Psoas muscle (tissue), 8 donors: ENCODE data around the gene SLC2A4RG. TPM values are rescaled to one million over a fixed set of nuclear protein-coding genes. Genes with fewer than 3 reads are reported as not detected.

Experiments used
- ATAC-seq, 4 donors: fragments of 200-7000 bp; cut with Tn5 transposase; one replicate each; pipeline ENCODE4 v1.9.1; 2020; ENCODE audit warnings: moderate library complexity in 3 of 4, mild to moderate bottlenecking in 2 of 4
- DNase-seq, 2 donors: peaks; one replicate each; pipeline ENCODE4 v3.0.0-alpha.2; 2020
- H3K27ac ChIP-seq: fragments of 200-600 bp; one replicate; pipeline ENCODE4 v1.8.0; 2022
- H3K27me3 ChIP-seq, 3 donors: fragments of 200-600 bp in 1 of 3; one replicate each; pipeline versions ENCODE4 v1.6.1 to v1.8.0; 2013 to 2022; ENCODE audit warnings: low read length in 2 of 3, mild to moderate bottlenecking in 2 of 3, moderate library complexity in 1 of 3; ENCODE audit not compliant: insufficient read depth in 3 of 3
- H3K36me3 ChIP-seq, 2 donors: fragments of 200-600 bp in 1 of 2; one replicate each; pipeline versions ENCODE4 v1.6.1 to v1.8.0; 2013 to 2022; ENCODE audit warnings: low read depth in 1 of 2, mild to moderate bottlenecking in 1 of 2, moderate library complexity in 1 of 2; ENCODE audit not compliant: insufficient read depth in 1 of 2
- H3K4me1 ChIP-seq: fragments of 200-600 bp; one replicate; pipeline ENCODE4 v1.8.0; 2022
- H3K4me3 ChIP-seq: fragments of 200-600 bp; one replicate; pipeline ENCODE4 v1.8.0; 2022; ENCODE audit warnings: mild to moderate bottlenecking
- H3K9me3 ChIP-seq: fragments of 200-600 bp; one replicate; pipeline ENCODE4 v1.8.0; 2022
- WGBS, 3 donors: extraction: QIAGEN DNeasy Blood & Tissue Kit; methylation state at CpG; one replicate each; pipeline versions ENCODE4 v1.1.6 to v1.1.7; 2013; 5-methylcytosine and 5-hydroxymethylcytosine counted together
- intact Hi-C, 2 donors: fragments of 100-400 bp; cut with DNase I; formaldehyde crosslinking; loops; one replicate each; pipeline versions ENCODE4 v1.11.0 to v1.14.2; 2022
- polyA plus RNA-seq, 3 donors: library from polyadenylated mRNA; stranded (reverse); fragments of 200-250 nt; gene quantifications; one replicate each; pipeline ENCODE4 v1.2.3, GENCODE V29; 2013
- total RNA-seq, 4 donors: library from RNA; stranded (reverse); fragmentation: NEBNext Ultra II Directional in 2 of 4; extraction: Animal tissue kit (Norgen Biotek cat#: 25700) in 2 of 4; gene quantifications; one replicate each; pipeline versions ENCODE4 v1.2.1 to v1.2.4, GENCODE V29; 2021 to 2023
- TF ChIP-seq, protein P1 (sequence below): fragments of 200-600 bp; IDR thresholded peaks from one replicate; pipeline ENCODE4 v1.8.0; 2022; ENCODE audit warnings: antibody characterized with exemption
- donor health status: healthy with polysubstance abuse.
- donor health status: DM: no; HTN: no; CAD: no; lungs with moderate emphysema.
- donor health status: Bipolar disorder and iron deficiency.
- donor health status: healthy.
- donor health status: DM: yes; HTN: yes; CAD: no.
- donor health status: DM: no; HTN: no; CAD: no.
- donor health status: DM: no; HTN: no; CAD: no.
- donor health status: DM: yes; HTN: yes; CAD: no.

The SLC2A4RG gene
- total and polyA plus RNA-seq, 7 donors: 27.1 to 79.1 (median 43.7) TPM

GRCh38 chr20:63749597-63750508 is 10.3 kb downstream of the SLC2A4RG start:
- ATAC-seq: no peak
- no peaks in the 10 kb centered on the region for H3K4me1 ChIP-seq
- H3K36me3 ChIP-seq: peaks cover 0 to 3% of the 10 kb centered on the region in 2 donors
- H3K4me3 ChIP-seq: no peak overlapping the region
- no peak overlapping the region for H3K27ac ChIP-seq
- TF ChIP-seq, protein P1, sequence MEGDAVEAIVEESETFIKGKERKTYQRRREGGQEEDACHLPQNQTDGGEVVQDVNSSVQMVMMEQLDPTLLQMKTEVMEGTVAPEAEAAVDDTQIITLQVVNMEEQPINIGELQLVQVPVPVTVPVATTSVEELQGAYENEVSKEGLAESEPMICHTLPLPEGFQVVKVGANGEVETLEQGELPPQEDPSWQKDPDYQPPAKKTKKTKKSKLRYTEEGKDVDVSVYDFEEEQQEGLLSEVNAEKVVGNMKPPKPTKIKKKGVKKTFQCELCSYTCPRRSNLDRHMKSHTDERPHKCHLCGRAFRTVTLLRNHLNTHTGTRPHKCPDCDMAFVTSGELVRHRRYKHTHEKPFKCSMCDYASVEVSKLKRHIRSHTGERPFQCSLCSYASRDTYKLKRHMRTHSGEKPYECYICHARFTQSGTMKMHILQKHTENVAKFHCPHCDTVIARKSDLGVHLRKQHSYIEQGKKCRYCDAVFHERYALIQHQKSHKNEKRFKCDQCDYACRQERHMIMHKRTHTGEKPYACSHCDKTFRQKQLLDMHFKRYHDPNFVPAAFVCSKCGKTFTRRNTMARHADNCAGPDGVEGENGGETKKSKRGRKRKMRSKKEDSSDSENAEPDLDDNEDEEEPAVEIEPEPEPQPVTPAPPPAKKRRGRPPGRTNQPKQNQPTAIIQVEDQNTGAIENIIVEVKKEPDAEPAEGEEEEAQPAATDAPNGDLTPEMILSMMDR: no peak
- 89 to 92% (median 90%) methylated on average over 14 to 16 of the region's 16 CpGs for WGBS, 3 donors
- H3K9me3 ChIP-seq: no peaks in the 10 kb centered on the region
- no peaks in the 10 kb centered on the region for H3K27me3 ChIP-seq
- peak in 1 of 2 donors; percentile 57 for DNase-seq
- intact Hi-C loops: no loop called here

DNA sequence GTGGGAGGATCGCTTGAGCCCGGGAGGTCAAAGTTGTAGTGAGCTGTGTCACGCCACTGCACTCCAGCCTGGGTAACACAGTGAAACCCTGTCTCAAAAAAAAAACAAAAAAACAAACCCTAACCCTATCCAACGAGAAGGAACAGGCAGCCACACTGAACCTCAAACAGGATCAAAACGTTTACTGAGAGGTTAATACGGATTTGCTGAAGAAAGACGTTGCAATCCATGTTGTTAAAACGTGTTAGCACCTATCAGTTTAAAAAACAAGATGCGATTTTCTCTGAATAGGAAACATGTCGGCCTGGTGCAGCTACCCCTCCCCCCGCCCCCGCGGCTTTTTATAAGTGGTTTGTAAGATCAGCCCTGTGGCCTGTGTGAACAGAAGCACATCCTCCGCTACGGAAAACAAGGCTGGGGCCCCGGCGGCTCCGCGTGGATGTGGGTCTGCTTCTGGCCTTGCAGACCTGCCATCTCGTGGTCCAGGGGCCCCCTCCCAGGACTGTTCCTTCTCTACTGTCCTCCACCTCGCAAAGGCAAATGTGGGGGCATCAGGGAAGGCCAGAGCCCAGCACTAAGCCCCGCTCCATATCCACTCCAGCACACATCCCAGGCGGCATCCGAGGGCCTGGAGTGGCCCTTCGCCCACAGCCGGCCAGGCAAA is 11.4 kb downstream of the SLC2A4RG start:
- Histone ChIP-seq H3K9me3 (no peaks in the 10 kb centered on the region), H3K4me3 (no peak overlapping the region), H3K36me3 (peaks cover 0 to 3% of the 10 kb centered on the region in 2 donors), H3K4me1 (no peaks in the 10 kb centered on the region), H3K27ac (no peak overlapping the region), H3K27me3 (no peaks in the 10 kb centered on the region)
- TF ChIP-seq, protein P1: no peak
- WGBS, 3 donors: 81 to 83% (median 82%) methylated on average over 26 of the region's 26 CpGs
- DNase-seq: no peak
- ATAC-seq: no peak
- intact Hi-C loops: no loop called here

DNA sequence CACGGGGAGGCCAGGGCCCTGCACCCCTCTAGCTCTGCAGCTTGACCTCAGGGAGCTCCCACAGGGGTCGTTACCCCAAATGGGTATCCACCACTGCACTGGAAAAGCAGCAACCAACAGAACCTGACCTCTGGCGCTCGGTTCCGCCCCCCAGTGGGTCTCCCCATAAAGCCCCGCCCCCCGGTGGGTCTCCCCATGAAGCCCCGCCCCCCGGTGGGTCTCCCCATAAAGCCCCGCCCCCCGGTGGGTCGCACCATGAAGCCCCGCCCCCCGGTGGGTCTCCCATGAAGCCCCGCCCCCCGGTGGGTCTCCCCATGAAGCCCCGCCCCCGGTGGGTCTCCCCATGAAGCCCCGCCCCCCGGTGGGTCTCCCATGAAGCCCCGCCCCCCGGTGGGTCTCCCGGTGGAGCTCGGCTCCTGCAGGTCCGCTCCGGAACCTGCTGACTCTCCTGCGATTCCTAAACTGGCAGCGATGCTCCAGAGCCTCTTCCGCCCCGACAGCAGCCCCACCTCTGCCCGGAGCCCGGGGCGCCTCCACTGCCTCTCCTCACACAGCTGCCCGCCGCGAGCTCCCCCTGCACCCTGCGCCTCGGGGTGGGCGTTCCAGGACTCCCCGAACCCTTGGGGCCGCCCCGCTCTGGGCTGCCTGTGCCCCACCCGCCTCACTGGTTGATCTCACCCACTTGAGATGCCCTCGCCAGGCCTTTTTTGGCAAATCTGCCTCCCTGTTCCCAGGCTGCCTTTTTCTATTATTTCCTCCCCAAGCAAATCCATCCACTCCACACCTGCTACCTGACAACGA is 12.1 kb downstream of the SLC2A4RG start:
- H3K27me3 ChIP-seq: no peaks in the 10 kb centered on the region
- DNase-seq: peak in 1 of 2 donors; percentile 40
- H3K4me3 ChIP-seq: no peak overlapping the region
- no peak overlapping the region for H3K27ac ChIP-seq
- no peaks in the 10 kb centered on the region for H3K4me1 ChIP-seq
- 73 to 93% (median 92%) methylated on average over 23 to 42 of the region's 45 CpGs for WGBS, 3 donors
- TF ChIP-seq, protein P1: no peak
- ATAC-seq: no peak
- intact Hi-C loops: no loop called here
- no peaks in the 10 kb centered on the region for H3K36me3 ChIP-seq
- no peaks in the 10 kb centered on the region for H3K9me3 ChIP-seq

GRCh38 chr20:63752411-63753101 is 13.0 kb downstream of the SLC2A4RG start:
- no peak overlapping the region for H3K4me3 ChIP-seq
- ATAC-seq (no peak), DNase-seq (peak in 1 of 2 donors; percentile 46)
- no peak overlapping the region for H3K27ac ChIP-seq
- intact Hi-C loops: no loop called here
- 90 to 93% (median 92%) methylated on average over 49 to 50 of the region's 50 CpGs for WGBS, 3 donors
- H3K4me1 ChIP-seq: no peaks in the 10 kb centered on the region
- H3K9me3 ChIP-seq: no peaks in the 10 kb centered on the region
- H3K27me3 ChIP-seq: no peaks in the 10 kb centered on the region
- H3K36me3 ChIP-seq: no peaks in the 10 kb centered on the region
- TF ChIP-seq, protein P1: no peak
